Stimulated activated CD4-positive, alpha-beta T cell treated with anti-CD3 and anti-CD28 coated beads, Interleukin-1b, Interleukin-23, amount 100 ng/mL, for 24 hours (primary cell): ENCODE measurements around the gene PRM3.
"Not testable (repeated sequence)": the region's sequence is repeated elsewhere in the genome, so short reads cannot be mapped to it uniquely, and the experiment has no call there.

ENCODE experiments used
- DNase-seq, 4 experiments: peaks; one replicate each; pipeline ENCODE4 v3.0.0-alpha.2; 2020; ENCODE audit warnings: low read depth in 4 of 4, low spot score in 1 of 4

Gene PRM3

GRCh38 chr16:11306381-11306780, 33.0 kb upstream of the PRM3 start:
- no peak for DNase-seq

GRCh38 chr16:11303405-11304138, 30.1 kb upstream of the PRM3 start:
- DNase-seq: no peak

GRCh38 chr16:11302977-11303376, 29.5 kb upstream of the PRM3 start:
- DNase-seq: no peak

GRCh38 chr16:11301645-11302501, 28.4 kb upstream of the PRM3 start:
- no peak for DNase-seq

- no peak for DNase-seq
These were observed 27.1 kb upstream of the PRM3 start for GRCh38 chr16:11300560-11300892.

- no peak for DNase-seq
These were observed 26.6 kb upstream of the PRM3 start for GRCh38 chr16:11299865-11300559.

- not testable (repeated sequence) for DNase-seq
These were observed 25.6 kb upstream of the PRM3 start for GRCh38 chr16:11298950-11299547.

- no peak for DNase-seq
These were observed 24.9 kb upstream of the PRM3 start for GRCh38 chr16:11298143-11298900.

GRCh38 chr16:11297492-11298142, 24.2 kb upstream of the PRM3 start:
- DNase-seq: peak; percentile 12 to 50 (median 28)

GRCh38 chr16:11296706-11297491, 23.5 kb upstream of the PRM3 start:
- DNase-seq: no peak

- no peak for DNase-seq
These were observed 22.9 kb upstream of the PRM3 start for GRCh38 chr16:11296351-11296705.

GRCh38 chr16:11295672-11296071, 22.2 kb upstream of the PRM3 start:
- no peak for DNase-seq

GRCh38 chr16:11292076-11292748, 18.8 kb upstream of the PRM3 start:
- DNase-seq: no peak

- no peak for DNase-seq
These were observed 17.8 kb upstream of the PRM3 start for GRCh38 chr16:11291091-11291703.

- no peak for DNase-seq
These were observed 16.9 kb upstream of the PRM3 start for GRCh38 chr16:11290102-11290893.

GRCh38 chr16:11289696-11290095, 16.3 kb upstream of the PRM3 start:
- DNase-seq: not testable (repeated sequence)

- DNase-seq: no peak
These were observed 15.8 kb upstream of the PRM3 start for GRCh38 chr16:11289202-11289601.

- no peak for DNase-seq
These were observed 12.4 kb upstream of the PRM3 start for GRCh38 chr16:11285842-11286241.
